GM21423 (cell line): Measurements from ENCODE around the gene TRIO.

Experiments
- ATAC-seq: cut with Tn5 transposase; IDR thresholded peaks from one replicate; pipeline ENCODE4 v1.9.1; 2021; ENCODE audit warnings: mild to moderate bottlenecking, moderate library complexity; ENCODE audit not compliant: unreplicated experiment

Gene TRIO

GRCh38 chr5:14343376-14343775, 200.2 kb downstream of the TRIO start:
- ATAC-seq, result no peak

GRCh38 chr5:14347522-14347921, 204.4 kb downstream of the TRIO start:
- ATAC-seq, result no peak

GRCh38 chr5:14348142-14348541, 205.0 kb downstream of the TRIO start:
- no peak for ATAC-seq

- no peak for ATAC-seq
Observed at GRCh38 chr5:14349029-14349428, 205.9 kb downstream of the TRIO start.

GRCh38 chr5:14351086-14351661, 208.0 kb downstream of the TRIO start:
- ATAC-seq, result no peak

GRCh38 chr5:14351845-14352712, 208.9 kb downstream of the TRIO start:
- ATAC-seq, result peak; percentile 86

- no peak for ATAC-seq
Observed at GRCh38 chr5:14353726-14354474, 210.8 kb downstream of the TRIO start.

GRCh38 chr5:14355391-14355790, 212.2 kb downstream of the TRIO start:
- no peak for ATAC-seq

GRCh38 chr5:14356305-14356704, 213.2 kb downstream of the TRIO start:
- no peak for ATAC-seq

- no peak for ATAC-seq
Observed at GRCh38 chr5:14357441-14357840, 214.3 kb downstream of the TRIO start.

- ATAC-seq, result no peak
Observed at GRCh38 chr5:14357851-14358250, 214.7 kb downstream of the TRIO start.

GRCh38 chr5:14358536-14358935, 215.4 kb downstream of the TRIO start:
- ATAC-seq, result no peak

- ATAC-seq, result no peak
Observed at GRCh38 chr5:14359069-14360043, 216.2 kb downstream of the TRIO start.

- ATAC-seq, result no peak
Observed at GRCh38 chr5:14362491-14362890, 219.3 kb downstream of the TRIO start.

- ATAC-seq, result no peak
Observed at GRCh38 chr5:14364096-14364495, 221.0 kb downstream of the TRIO start.

- no peak for ATAC-seq
Observed at GRCh38 chr5:14364576-14365472, 221.7 kb downstream of the TRIO start.

GRCh38 chr5:14365831-14366430, 222.8 kb downstream of the TRIO start:
- ATAC-seq, result no peak

GRCh38 chr5:14366763-14367162, 223.6 kb downstream of the TRIO start:
- no peak for ATAC-seq

GRCh38 chr5:14367364-14367763, 224.2 kb downstream of the TRIO start:
- no peak for ATAC-seq
